NB4 (cell line): ENCODE data around the gene ADGRA1.

Experiments
- DNase-seq: peaks from one replicate; pipeline ENCODE4 v3.0.0; 2010; ENCODE audit warnings: low read depth
- H3K4me3 ChIP-seq: one replicate; pipeline ENCODE4 v1.5.1; 2011; ENCODE audit warnings: mild to moderate bottlenecking, low read depth, low read length, moderate library complexity
- MYC ChIP-seq: IDR thresholded peaks from 2 replicates; pipeline ENCODE4 v1.6.1; 2011; ENCODE audit warnings: low read depth, low read length
- POLR2A ChIP-seq: IDR thresholded peaks from 2 replicates; pipeline ENCODE4 v1.6.1; 2011; ENCODE audit warnings: mild to moderate bottlenecking; ENCODE audit not compliant: insufficient read length; ENCODE audit errors: extremely low read depth
- TF ChIP-seq, protein P1 (sequence below): IDR thresholded peaks from 2 replicates; pipeline ENCODE4 v1.6.1; 2011; ENCODE audit warnings: low read depth, low read length
- TF ChIP-seq, protein P2 (sequence below): IDR thresholded peaks from one replicate; pipeline ENCODE4 v1.5.1; 2012; ENCODE audit warnings: low read depth, low read length

The ADGRA1 gene

DNA sequence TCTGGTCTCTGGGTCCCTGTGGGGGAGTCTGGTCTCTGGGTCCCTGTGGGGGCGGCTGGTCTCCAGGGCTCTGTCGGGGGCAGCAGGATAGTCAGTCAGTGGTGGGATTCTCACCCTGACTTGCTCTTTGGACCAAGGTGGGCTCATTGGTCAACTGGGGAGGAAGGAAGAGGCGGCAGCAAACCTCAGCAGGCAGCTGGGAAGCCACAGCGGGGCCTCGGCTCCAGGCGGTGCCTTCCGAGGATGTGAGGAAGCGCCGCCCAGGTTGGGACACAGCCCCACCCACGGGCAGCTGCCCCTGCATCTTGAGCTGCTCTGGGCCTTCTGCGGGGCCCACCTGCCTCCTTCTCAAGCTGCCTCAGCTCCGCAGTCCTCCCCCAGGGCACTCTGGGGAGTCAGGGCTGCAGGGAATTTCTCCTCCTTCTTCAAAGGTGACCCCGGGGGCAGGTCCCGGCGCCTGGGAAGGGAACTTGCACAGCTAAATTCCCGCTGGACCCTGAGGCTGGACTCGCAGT is 51.9 kb downstream of the ADGRA1 start:
- TF ChIP-seq, protein P1, sequence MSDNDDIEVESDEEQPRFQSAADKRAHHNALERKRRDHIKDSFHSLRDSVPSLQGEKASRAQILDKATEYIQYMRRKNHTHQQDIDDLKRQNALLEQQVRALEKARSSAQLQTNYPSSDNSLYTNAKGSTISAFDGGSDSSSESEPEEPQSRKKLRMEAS, result no peak
- TF ChIP-seq MYC (no peak), POLR2A (no peak)
- TF ChIP-seq, protein P2, sequence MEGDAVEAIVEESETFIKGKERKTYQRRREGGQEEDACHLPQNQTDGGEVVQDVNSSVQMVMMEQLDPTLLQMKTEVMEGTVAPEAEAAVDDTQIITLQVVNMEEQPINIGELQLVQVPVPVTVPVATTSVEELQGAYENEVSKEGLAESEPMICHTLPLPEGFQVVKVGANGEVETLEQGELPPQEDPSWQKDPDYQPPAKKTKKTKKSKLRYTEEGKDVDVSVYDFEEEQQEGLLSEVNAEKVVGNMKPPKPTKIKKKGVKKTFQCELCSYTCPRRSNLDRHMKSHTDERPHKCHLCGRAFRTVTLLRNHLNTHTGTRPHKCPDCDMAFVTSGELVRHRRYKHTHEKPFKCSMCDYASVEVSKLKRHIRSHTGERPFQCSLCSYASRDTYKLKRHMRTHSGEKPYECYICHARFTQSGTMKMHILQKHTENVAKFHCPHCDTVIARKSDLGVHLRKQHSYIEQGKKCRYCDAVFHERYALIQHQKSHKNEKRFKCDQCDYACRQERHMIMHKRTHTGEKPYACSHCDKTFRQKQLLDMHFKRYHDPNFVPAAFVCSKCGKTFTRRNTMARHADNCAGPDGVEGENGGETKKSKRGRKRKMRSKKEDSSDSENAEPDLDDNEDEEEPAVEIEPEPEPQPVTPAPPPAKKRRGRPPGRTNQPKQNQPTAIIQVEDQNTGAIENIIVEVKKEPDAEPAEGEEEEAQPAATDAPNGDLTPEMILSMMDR, result no peak
- no peak overlapping the region for H3K4me3 ChIP-seq
- peak; percentile 33 for DNase-seq

DNA sequence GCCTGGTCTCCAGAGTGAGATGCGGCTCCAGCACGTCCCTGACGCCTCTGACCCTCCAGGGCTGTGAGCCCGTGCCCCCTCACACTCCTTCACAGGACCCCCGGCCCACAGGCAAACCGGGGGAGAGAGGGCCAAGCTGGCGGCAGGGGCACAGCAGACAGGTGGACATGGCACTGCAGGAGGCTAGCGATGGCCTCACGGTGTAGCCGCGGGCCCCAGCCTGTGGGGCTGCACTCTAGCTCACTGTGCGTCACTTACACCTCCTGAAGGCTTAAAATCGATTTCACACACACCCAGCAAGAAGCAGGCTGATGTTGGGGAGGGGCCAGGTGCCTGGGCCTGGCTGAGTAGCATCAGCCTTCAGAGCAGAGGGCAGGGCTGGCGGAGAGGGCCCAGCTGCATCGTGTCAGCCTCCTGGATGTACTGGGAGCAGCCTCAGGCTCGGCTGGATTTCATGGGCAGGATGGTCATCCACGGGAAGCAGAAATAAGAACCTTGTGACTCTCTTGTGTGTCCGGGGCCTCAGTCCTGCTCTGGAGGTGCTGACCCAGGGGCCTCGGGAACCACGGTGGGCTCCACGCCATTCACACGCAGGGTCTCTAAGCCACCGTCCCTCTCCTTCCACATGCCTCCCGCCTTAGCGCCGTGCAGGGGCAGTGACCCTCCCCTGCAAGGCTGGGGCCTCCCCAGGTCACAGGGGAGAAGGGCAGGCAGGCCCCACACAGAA is 52.9 kb downstream of the ADGRA1 start:
- no peak for TF ChIP-seq MYC
- no peak for TF ChIP-seq POLR2A
- TF ChIP-seq, protein P2, result no peak
- TF ChIP-seq, protein P1, result no peak
- H3K4me3 ChIP-seq, result no peak overlapping the region
- DNase-seq, result no peak

DNA sequence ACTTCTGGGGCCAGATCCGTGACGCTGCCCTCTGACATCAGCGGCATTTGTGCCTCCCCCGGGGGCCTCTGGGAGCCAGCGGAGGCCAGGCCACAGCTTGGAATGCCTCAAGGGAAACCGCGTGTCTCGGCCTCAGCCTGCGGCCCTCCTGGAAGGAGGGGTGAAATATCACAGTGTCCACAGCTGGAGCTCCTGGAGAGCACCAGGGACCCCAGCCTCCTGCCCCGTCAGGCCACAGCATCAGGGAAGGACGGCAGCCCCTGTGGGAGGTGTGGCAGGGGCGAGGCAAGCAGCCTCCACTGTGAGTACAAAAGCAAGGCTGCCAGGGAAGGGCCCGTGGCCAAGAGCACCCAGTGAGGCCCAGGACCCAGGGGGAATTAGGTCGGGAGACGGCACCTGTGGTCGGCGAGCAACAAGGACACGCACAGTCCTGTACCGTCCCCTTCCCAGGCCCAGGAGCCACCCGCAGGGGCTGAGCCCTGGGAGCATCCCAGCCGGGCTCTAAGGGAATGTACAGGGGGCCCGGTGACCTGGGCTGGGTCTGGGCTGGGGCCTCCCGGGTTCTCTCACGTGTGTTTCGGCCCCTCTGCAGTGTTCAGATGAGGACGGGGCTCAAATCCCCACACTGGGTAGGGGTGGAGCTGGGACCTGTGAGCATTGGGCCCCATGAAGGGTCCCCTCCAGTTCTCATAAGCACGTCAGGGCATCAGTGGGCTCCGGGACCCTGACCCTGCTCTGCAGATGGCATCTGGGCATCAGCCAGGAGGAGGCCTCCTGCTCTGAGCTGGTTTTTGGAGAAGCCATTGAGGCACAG is 53.6 kb downstream of the ADGRA1 start:
- DNase-seq, result no peak
- H3K4me3 ChIP-seq, result no peak overlapping the region
- TF ChIP-seq, protein P1, result no peak
- TF ChIP-seq, protein P2, result no peak
- TF ChIP-seq MYC (no peak), POLR2A (no peak)

DNA sequence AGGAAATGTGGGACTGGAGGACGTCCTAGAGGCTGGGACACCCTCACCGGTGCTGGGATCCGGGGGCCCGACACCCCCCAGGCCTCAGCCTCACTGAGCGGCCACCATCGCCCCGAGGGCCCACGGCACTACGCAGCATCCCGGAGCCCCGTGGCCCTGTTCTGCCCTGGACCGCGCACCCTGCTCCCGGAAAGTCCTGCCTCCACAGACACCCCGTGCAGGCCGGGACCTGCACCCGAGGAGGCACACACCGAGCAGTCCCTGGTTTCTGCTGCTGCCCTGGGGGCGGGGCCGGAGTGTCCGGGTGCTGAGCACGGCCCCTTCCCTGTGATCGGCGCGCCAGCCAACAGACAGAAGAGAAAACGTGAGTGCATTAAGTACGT is 54.2 kb downstream of the ADGRA1 start:
- H3K4me3 ChIP-seq, result no peak overlapping the region
- TF ChIP-seq, protein P1, result no peak
- TF ChIP-seq POLR2A, result no peak
- no peak for DNase-seq

DNA sequence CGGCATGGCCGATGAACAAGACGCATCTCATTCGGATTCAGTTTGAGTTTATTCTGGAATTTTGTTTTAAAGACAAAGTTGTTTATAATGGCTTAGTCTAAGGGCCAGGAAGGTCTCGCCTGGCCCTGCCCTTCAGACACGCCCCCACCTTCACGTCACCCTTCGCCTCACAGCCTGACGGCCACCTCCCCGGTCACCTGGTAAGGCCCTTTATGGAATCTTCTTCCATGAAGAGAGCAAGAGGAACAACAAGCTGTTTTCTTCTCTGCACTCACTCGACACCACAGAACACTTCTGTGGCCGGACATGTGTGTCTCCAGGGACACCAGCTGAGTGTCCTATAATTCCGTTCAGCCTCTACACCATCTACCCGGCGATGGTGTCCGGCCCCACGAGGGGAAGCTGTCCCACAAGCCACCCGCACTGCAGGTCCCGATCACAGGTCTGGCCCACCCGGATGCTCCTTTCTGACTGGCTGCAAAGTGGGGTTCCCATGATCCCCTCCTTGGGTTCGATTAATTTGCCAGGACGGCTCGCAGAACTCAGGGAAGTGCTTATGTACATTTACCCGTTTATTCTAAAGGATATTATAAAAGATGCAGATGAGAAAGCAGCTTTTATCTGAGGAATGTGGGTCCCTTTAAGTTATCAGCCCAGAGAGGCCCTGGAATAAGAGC is 54.9 kb downstream of the ADGRA1 start:
- DNase-seq, result no peak
- H3K4me3 ChIP-seq, result no peak overlapping the region
- TF ChIP-seq MYC, result no peak
- no peak for TF ChIP-seq POLR2A
- TF ChIP-seq, protein P1, result no peak
- TF ChIP-seq, protein P2, result no peak

DNA sequence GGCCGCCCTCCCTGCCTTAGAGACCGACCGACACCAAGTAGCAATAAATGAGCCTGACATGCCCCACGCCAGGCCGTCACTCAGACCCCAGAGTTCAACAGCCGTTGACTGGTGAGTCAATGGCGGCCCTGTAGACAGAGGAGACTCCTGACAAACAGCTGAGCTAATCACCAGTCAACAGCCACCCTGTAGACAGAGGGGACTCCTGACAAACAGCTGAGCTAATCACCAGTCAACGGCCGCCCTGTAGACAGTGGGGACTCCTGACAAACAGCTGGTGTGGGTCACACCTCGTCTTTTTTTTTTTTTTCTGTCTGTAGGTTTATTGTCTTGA is 55.4 kb downstream of the ADGRA1 start:
- TF ChIP-seq MYC (no peak), POLR2A (no peak)
- TF ChIP-seq, protein P2, result no peak
- TF ChIP-seq, protein P1, result no peak
- DNase-seq, result no peak
- no peak overlapping the region for H3K4me3 ChIP-seq
